Ascending aorta (tissue), 2 donors: ENCODE data around the gene ZNF618. TPM values are rescaled to one million over a fixed set of nuclear protein-coding genes. Genes with fewer than 3 reads are reported as not detected.
A peak's percentile ranks its signal among the peaks of the same experiment; 100 is the strongest.
"Not testable (repeated sequence)": the region's sequence is repeated elsewhere in the genome, so short reads cannot be mapped to it uniquely, and the experiment has no call there.

Experiments
- DNase-seq, 2 donors: peaks; one replicate each; pipeline ENCODE4 v3.0.0-alpha.2; 2019; ENCODE audit warnings: low spot score in 2 of 2
- H3K27ac ChIP-seq, 2 donors: fragments of 200-600 bp; sonication (generic); one replicate each; pipeline ENCODE4 v1.5.1; 2016 to 2017; ENCODE audit warnings: mild to moderate bottlenecking in 1 of 2
- H3K27me3 ChIP-seq: fragments of 200-600 bp; sonication (generic); one replicate; pipeline ENCODE4 v1.5.1; 2017
- H3K36me3 ChIP-seq, 2 donors: fragments of 200-600 bp; sonication (generic); one replicate each; pipeline ENCODE4 v1.5.1; 2016
- H3K4me1 ChIP-seq, 2 donors: fragments of 200-600 bp; sonication (generic); one replicate each; pipeline ENCODE4 v1.5.1; 2016 to 2017; ENCODE audit warnings: mild to moderate bottlenecking in 1 of 2
- H3K4me3 ChIP-seq, 2 donors: fragments of 200-600 bp; sonication (generic); one replicate each; pipeline ENCODE4 v1.5.1; 2016 to 2017; ENCODE audit warnings: mild to moderate bottlenecking in 1 of 2
- H3K9me3 ChIP-seq, 2 donors: fragments of 200-600 bp; sonication (generic); one replicate each; pipeline ENCODE4 v1.5.1; 2016
- intact Hi-C: fragments of 100-400 bp; cut with DNase I; formaldehyde crosslinking; loops from one replicate; pipeline ENCODE4 v1.15.1; 2023
- total RNA-seq: library from RNA; depleted of rRNA; stranded (reverse); fragments of >200 nt; gene quantifications from one replicate; pipeline ENCODE4 v1.1.0, GENCODE V29; 2016
- TF ChIP-seq, protein P1 (sequence below), 3 experiments: fragments of 200-600 bp in 2 of 3; fragments of 450-650 bp in 1 of 3; sonication (generic) in 2 of 3; IDR thresholded peaks; one replicate each; pipeline ENCODE4 v1.5.1; 2016 to 2019; ENCODE audit warnings: antibody characterized with exemption in 3 of 3, mild to moderate bottlenecking in 1 of 3, moderate library complexity in 1 of 3

The ZNF618 gene
- total RNA-seq, 1 donor from 2014 or later, result 16.1 TPM

DNA sequence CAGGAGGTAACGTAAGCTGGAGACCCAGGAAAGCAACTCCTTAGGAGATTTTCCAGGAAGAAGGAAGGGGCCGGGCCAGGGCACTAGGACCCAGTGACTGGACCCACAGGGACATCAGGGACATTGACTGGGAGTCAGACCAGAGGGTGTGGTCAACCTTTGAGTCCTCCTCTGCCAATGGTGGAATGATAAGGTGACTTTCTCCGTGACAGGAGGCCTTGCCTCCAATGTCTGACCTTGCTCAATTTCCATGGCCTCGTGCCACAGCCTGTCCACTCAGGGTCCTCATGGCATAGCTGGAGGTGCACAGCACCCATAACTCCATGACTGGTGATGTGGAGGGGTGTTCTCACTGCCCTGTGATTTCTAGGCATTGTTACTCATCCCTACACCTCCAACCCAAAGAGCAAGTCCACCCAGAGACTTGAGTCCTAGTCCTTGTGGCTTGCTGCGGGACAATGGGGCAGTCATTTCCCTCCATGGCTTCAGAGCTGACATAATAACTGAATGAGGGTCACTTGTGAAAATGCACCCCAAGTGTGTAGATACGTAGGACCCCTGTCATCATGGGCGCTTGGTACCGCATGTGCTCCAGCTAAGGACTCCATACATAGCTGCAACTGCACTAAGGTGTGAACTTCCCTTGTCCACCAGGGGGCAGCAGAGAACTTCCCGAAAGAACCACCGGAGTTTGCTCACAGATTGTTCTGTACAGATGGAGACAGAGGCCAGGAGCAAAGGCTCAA, 206.1 kb downstream of the ZNF618 start:
- DNase-seq, result peak; percentile 47 to 91
- H3K4me3 ChIP-seq, result no peak overlapping the region
- no peaks in the 10 kb centered on the region for H3K27me3 ChIP-seq
- intact Hi-C loops, result loop anchor here (1.0 kb wide), 2 partner anchors 209 to 223 kb away; no protein-coding TSS in a partner anchor
- no peaks in the 10 kb centered on the region for H3K9me3 ChIP-seq
- H3K4me1 ChIP-seq, result no peaks in the 10 kb centered on the region
- TF ChIP-seq, protein P1, sequence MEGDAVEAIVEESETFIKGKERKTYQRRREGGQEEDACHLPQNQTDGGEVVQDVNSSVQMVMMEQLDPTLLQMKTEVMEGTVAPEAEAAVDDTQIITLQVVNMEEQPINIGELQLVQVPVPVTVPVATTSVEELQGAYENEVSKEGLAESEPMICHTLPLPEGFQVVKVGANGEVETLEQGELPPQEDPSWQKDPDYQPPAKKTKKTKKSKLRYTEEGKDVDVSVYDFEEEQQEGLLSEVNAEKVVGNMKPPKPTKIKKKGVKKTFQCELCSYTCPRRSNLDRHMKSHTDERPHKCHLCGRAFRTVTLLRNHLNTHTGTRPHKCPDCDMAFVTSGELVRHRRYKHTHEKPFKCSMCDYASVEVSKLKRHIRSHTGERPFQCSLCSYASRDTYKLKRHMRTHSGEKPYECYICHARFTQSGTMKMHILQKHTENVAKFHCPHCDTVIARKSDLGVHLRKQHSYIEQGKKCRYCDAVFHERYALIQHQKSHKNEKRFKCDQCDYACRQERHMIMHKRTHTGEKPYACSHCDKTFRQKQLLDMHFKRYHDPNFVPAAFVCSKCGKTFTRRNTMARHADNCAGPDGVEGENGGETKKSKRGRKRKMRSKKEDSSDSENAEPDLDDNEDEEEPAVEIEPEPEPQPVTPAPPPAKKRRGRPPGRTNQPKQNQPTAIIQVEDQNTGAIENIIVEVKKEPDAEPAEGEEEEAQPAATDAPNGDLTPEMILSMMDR (IDR thresholded peaks at IDR 0.05), result peak; percentile 72 to 87 (median 76)
- no peaks in the 10 kb centered on the region for H3K36me3 ChIP-seq
- H3K27ac ChIP-seq, result no peak overlapping the region

DNA sequence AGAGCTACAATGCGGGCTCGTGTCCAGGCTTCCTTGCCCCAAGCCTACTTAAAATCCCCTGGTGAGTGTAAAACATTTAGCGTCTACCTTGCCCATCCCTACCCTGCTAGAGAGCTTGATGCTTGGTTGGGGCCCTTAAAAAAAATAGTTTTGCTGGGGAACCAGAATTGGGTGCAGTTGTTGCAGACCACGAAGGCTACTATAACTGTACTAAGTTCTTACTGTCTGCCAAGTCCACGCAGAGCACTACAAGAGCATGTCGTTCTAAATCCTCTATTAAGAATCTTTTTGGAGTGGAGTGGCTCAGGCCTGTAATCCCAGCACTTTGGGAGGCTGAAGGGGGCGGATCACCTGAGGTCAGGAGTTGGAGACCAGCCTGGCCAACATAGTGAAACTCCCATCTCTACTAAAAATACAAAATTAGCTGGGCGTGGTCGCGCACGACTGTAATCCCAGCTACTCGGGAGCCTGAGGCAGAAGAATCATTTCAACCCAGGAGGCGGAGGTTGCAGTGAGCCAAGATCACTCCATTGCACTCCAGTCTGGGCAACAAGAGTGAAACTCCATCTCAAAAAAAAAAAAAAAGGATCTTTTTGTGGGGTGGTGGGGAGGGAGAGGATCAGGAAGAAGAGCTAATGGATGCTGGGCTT, 206.8 kb downstream of the ZNF618 start:
- not testable (repeated sequence) for H3K27me3 ChIP-seq, H3K9me3 ChIP-seq, H3K4me3 ChIP-seq, H3K36me3 ChIP-seq, H3K4me1 ChIP-seq, H3K27ac ChIP-seq
- intact Hi-C loops, result loop anchor here (1.0 kb wide), 2 partner anchors 208 to 222 kb away; no protein-coding TSS in a partner anchor
- peak in 1 of 2 donors; percentile 24 for DNase-seq

DNA sequence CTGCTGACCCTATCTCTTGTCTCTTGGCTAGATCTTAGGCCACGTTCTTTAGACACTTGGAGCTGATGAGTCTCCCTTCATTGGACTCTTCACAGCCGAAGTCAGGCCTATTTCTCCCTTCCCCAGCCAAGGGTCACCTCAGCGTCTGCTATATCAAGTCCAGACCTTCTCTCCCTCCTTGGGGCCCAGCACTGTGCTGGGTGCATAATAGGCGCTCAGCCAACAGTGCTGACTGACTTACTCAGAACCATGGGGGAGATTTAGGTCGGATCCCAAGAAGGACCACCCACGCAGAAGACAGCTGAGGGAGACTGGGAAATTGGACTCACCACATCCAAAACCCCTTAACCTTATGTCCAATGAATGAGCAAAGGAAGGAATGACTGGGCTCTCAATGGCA, 207.6 kb downstream of the ZNF618 start:
- no peaks in the 10 kb centered on the region for H3K4me1 ChIP-seq
- no peaks in the 10 kb centered on the region for H3K36me3 ChIP-seq
- no peaks in the 10 kb centered on the region for H3K27me3 ChIP-seq
- TF ChIP-seq, protein P1 (IDR thresholded peaks at IDR 0.05), result no peak
- H3K27ac ChIP-seq, result no peak overlapping the region
- no peaks in the 10 kb centered on the region for H3K9me3 ChIP-seq
- DNase-seq, result peak in 1 of 2 donors; percentile 42
- intact Hi-C loops, result no loop called here
- no peak overlapping the region for H3K4me3 ChIP-seq

DNA sequence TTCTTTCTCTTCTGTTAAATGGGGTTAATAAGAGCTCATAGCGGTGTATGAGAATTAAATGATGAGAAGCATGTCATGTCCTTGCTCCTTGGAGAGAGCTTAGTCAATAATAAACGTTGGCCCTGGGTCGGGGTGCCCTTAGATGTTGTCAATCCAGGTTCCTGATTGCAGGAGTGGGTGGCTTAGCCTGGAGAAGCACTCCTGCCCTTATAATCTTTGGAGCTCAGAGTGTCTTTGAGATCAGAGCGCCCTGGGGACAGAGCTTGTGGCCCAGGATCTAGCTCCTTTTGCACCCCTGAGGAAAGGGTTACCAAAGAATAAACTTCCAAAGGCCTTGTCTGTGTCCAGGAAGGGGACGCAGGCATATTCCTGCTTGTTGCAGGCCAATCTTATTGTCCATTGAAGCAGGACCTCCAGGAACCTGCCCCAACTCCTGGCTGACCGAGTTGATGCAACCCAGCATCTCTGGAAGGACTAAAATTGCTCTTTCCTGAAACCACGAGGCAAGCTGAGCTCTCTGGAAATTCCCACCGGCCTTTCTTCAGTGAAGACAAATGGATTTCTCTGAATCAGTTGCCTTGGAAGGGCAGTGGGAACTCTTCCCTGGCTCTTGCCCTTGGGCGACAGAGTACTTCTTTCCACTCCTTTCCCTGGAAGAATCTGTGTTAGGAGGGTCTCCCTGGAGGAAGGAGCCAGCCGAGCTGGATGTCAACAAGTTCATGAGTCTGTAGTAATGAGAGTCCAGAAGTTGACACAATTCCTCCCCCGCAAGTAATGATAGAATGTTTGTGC, 208.4 kb downstream of the ZNF618 start:
- Histone ChIP-seq H3K27ac (no peak overlapping the region), H3K36me3 (no peaks in the 10 kb centered on the region), H3K9me3 (no peaks in the 10 kb centered on the region), H3K4me1 (no peaks in the 10 kb centered on the region), H3K4me3 (no peak overlapping the region), H3K27me3 (no peaks in the 10 kb centered on the region)
- TF ChIP-seq, protein P1 (IDR thresholded peaks at IDR 0.05), result no peak
- intact Hi-C loops, result no loop called here
- DNase-seq, result peak in 1 of 2 donors; percentile 46

DNA sequence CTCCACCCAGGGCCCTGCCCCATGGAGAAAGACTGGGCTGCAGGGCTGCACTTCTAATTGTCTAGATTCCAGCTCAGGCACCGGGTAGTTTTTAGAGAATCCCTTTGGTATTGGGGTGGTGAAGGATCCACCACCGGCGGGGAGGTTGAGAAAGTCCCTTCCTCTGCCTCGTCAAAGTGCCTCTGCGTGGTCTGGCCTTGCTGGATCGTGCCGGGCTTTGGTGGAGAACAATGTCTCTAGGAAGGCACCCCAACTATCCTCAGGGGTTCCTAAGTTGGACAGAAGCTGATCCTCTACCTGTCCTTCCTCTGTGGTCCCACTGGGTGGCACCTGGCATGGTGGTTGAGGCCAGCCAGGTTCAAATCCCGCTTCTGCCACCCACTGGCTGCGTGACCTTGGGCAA, 209.3 kb downstream of the ZNF618 start:
- DNase-seq, result peak in 1 of 2 donors; percentile 25
- no peaks in the 10 kb centered on the region for H3K9me3 ChIP-seq
- no peak overlapping the region for H3K27ac ChIP-seq
- no peaks in the 10 kb centered on the region for H3K4me1 ChIP-seq
- no peaks in the 10 kb centered on the region for H3K36me3 ChIP-seq
- H3K4me3 ChIP-seq, result no peak overlapping the region
- intact Hi-C loops, result no loop called here
- TF ChIP-seq, protein P1 (IDR thresholded peaks at IDR 0.05), result no peak
- H3K27me3 ChIP-seq, result no peaks in the 10 kb centered on the region
